DMS153 treated with DMSO at 0.1 percent for 48 hours (cell line): ENCODE measurements around the gene SYT8.
"Not testable (repeated sequence)": the region's sequence is repeated elsewhere in the genome, so short reads cannot be mapped to it uniquely, and the experiment has no call there.

Experiments used
- DNase-seq: peaks from one replicate; lab custom pipeline; 2025; ENCODE audit not compliant: unreplicated experiment; lab: John Stamatoyannopoulos, UW

Gene SYT8

GRCh38 chr11:1883346-1884302 is 48.8 kb downstream of the SYT8 start:
- DNase-seq: no peak

GRCh38 chr11:1884303-1884700 is 49.5 kb downstream of the SYT8 start:
- DNase-seq: no peak

- DNase-seq: not testable (repeated sequence)
Measured at GRCh38 chr11:1886551-1886950, 51.8 kb downstream of the SYT8 start.
